ENCODE data around the gene CDH11.

- TF ChIP-seq CTCF (IDR thresholded peaks at IDR 0.05; ENCODE audit: poor library complexity, severe bottlenecking), result no peak
- no peak for TF ChIP-seq EZH2 (IDR thresholded peaks at IDR 0.05; ENCODE audit: borderline replicate concordance, insufficient read depth, low read length, poor library complexity, severe bottlenecking)
- TF ChIP-seq SMC3 (conservative IDR thresholded peaks at IDR 0.05; ENCODE audit: poor library complexity), result no peak
- TF ChIP-seq POLR2AphosphoS5 (IDR thresholded peaks at IDR 0.05), result no peak
- TF ChIP-seq EP300 (conservative IDR thresholded peaks at IDR 0.05; ENCODE audit: poor library complexity, severe bottlenecking), result no peak
- TF ChIP-seq REST (IDR thresholded peaks at IDR 0.05; ENCODE audit: borderline replicate concordance), result no peak
- TF ChIP-seq RAD21 (conservative IDR thresholded peaks at IDR 0.05), result no peak
- TF ChIP-seq TAF1 (IDR thresholded peaks at IDR 0.05; ENCODE audit: low read depth), result no peak
- no peak for TF ChIP-seq MXI1 (conservative IDR thresholded peaks at IDR 0.05; ENCODE audit: poor library complexity, severe bottlenecking)
Observed at GRCh38 chr16:65118871-65119270, 3.0 kb downstream of the CDH11 start.
